PFSK-1 (cell line): ENCODE data around the gene GAREM1.

Experiments
- FOXP2 ChIP-seq: optimal IDR thresholded peaks from 2 replicates; pipeline ENCODE3; 2011; ENCODE audit warnings: borderline replicate concordance, control low read depth, inconsistent platforms; ENCODE audit not compliant: insufficient read depth; ENCODE audit errors: extremely low read length, extremely low read depth
- POLR2AphosphoS5 ChIP-seq: IDR thresholded peaks from 2 replicates; pipeline ENCODE4 v1.6.1; 2012; ENCODE audit warnings: low read depth, mild to moderate bottlenecking, control low read depth, low read length, moderate library complexity
- SIN3A ChIP-seq: IDR thresholded peaks from 2 replicates; pipeline ENCODE4 v1.6.1; 2012; ENCODE audit warnings: mild to moderate bottlenecking, low read length, moderate library complexity, borderline replicate concordance; ENCODE audit not compliant: insufficient read depth
- TAF1 ChIP-seq: IDR thresholded peaks from 2 replicates; pipeline ENCODE4 v1.6.1; 2012; ENCODE audit warnings: low read length, control low read depth, borderline replicate concordance; ENCODE audit not compliant: insufficient read depth
- TF ChIP-seq, protein P1 (sequence below), 2 experiments: IDR thresholded peaks; 2 replicates each; pipeline versions ENCODE4 v1.6.1 to v1.8.0; 2011 to 2012; ENCODE audit warnings: low read depth in 2 of 2, low read length in 2 of 2, control low read depth in 1 of 2, inconsistent platforms in 1 of 2, mild to moderate bottlenecking in 1 of 2, moderate library complexity in 1 of 2; ENCODE audit not compliant: insufficient read depth in 1 of 2

Gene GAREM1

DNA sequence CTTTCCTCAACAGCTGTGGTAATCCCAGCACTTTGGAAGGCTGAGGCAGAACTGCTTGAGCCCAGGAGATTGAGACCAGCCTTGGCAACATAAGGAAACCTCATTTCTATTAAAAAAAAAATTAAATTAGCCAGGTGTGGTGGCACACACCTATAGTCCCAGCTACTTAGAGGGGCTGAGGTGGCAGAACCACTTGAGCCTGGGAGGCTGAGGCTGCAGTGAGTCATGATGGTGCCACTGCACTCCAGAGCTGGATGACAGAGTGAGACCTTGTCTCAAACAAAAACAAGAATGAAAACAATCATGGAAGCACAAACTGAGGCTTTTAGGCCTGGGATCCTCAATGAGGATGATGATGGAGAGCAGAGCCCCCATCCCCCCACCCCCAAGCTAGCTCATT lies 19.8 kb downstream of the GAREM1 start:
- no peak for TF ChIP-seq TAF1
- TF ChIP-seq, protein P1, sequence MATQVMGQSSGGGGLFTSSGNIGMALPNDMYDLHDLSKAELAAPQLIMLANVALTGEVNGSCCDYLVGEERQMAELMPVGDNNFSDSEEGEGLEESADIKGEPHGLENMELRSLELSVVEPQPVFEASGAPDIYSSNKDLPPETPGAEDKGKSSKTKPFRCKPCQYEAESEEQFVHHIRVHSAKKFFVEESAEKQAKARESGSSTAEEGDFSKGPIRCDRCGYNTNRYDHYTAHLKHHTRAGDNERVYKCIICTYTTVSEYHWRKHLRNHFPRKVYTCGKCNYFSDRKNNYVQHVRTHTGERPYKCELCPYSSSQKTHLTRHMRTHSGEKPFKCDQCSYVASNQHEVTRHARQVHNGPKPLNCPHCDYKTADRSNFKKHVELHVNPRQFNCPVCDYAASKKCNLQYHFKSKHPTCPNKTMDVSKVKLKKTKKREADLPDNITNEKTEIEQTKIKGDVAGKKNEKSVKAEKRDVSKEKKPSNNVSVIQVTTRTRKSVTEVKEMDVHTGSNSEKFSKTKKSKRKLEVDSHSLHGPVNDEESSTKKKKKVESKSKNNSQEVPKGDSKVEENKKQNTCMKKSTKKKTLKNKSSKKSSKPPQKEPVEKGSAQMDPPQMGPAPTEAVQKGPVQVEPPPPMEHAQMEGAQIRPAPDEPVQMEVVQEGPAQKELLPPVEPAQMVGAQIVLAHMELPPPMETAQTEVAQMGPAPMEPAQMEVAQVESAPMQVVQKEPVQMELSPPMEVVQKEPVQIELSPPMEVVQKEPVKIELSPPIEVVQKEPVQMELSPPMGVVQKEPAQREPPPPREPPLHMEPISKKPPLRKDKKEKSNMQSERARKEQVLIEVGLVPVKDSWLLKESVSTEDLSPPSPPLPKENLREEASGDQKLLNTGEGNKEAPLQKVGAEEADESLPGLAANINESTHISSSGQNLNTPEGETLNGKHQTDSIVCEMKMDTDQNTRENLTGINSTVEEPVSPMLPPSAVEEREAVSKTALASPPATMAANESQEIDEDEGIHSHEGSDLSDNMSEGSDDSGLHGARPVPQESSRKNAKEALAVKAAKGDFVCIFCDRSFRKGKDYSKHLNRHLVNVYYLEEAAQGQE (IDR thresholded peaks at IDR 0.05; ENCODE audit: insufficient read depth in 1 of 2, low read depth in 2 of 2, low read length in 2 of 2), result no peak
- TF ChIP-seq SIN3A, result no peak
- TF ChIP-seq POLR2AphosphoS5, result no peak
- no peak for TF ChIP-seq FOXP2

DNA sequence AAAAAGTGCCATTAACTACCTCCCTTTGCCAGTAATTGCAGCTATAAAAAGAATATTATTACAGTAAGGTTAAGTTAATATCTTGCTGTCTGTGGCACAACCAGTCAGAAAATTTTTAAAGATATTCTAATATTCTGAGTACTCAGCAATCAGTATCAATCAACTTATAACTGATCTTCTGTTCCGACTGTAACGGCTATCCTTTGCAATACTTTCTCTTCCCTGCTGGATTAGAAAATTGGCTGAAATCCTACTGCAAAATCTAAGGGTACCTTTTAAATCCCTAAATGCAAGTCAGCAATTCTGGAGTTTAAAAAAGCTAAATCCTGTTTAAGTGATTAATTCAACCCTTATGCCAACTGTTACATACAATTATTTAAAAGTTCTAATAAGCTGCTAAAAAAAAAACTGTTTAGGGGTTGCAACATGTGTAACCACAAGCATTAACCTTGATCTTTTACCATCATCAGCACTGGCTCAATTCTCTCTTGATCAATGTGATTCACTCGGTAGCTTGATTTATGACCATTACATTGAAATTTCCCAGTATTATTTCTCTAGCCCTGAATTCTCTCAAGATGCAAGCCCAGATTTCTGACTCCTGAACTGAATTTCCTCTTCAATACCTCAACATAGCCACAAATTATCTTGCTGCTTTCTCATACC lies 20.5 kb downstream of the GAREM1 start:
- TF ChIP-seq FOXP2 (no peak), TAF1 (no peak), SIN3A (no peak), POLR2AphosphoS5 (no peak)
- TF ChIP-seq, protein P1 (IDR thresholded peaks at IDR 0.05; ENCODE audit: insufficient read depth in 1 of 2, low read depth in 2 of 2, low read length in 2 of 2), result no peak

DNA sequence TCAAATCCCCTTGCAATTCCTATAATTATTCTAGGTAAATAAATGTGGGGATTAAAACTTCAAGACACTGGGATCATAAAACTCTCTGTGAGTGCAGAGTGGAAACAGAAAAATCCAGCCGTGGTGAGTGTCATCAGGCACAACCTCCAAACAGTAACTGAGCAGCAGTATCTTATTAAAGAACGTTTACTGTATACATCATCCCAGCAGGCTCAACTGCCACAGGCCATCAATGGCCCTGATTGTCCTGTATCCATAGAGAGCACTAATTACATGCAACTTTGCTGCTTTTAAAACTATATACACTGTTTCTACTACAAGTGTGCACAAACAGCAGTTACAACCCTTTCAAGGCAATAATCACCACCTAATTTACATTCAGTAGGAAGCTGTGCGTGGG lies 23.9 kb downstream of the GAREM1 start:
- TF ChIP-seq SIN3A (no peak), FOXP2 (no peak), TAF1 (no peak), POLR2AphosphoS5 (no peak)
- TF ChIP-seq, protein P1 (IDR thresholded peaks at IDR 0.05; ENCODE audit: insufficient read depth in 1 of 2, low read depth in 2 of 2, low read length in 2 of 2), result no peak

DNA sequence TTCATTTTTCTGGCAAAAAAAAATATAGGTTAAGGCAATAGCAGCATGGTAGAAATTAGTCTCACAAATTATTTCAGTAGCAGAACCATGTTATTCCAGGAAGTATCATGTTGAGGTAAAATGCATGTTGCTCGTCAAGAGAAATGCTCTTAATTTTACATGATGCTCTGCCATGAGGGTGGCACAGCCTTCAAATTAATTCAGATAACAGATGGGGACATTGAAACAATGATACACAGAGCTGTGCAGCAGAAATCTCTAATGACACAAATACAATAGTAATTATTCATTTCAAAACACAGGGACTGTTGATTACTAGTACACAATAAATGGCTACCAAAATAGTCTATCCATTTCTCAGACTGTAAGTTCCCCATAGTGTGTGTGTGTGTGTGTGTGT lies 24.8 kb downstream of the GAREM1 start:
- TF ChIP-seq TAF1 (no peak), SIN3A (no peak), FOXP2 (no peak), POLR2AphosphoS5 (no peak)
- TF ChIP-seq, protein P1 (IDR thresholded peaks at IDR 0.05; ENCODE audit: insufficient read depth in 1 of 2, low read depth in 2 of 2, low read length in 2 of 2), result no peak
